Smooth muscle cell (in vitro differentiated cells): ENCODE results near the gene BUD23. TPM values are rescaled to one million over a fixed set of nuclear protein-coding genes. Genes with fewer than 3 reads are reported as not detected.
"Not testable (repeated sequence)": the region's sequence is repeated elsewhere in the genome, so short reads cannot be mapped to it uniquely, and the experiment has no call there.

Experiments used
- DNase-seq: peaks from one replicate; lab custom pipeline; 2025; ENCODE audit not compliant: unreplicated experiment; lab: John Stamatoyannopoulos, UW
- H2AFZ ChIP-seq: fragments of 200-600 bp; sonication (generic); 2 replicates; pipeline ENCODE4 v1.6.0; 2016; ENCODE audit warnings: antibody characterized with exemption, low read depth, mild to moderate bottlenecking
- H3F3A ChIP-seq: fragments of 200-600 bp; sonication (generic); 2 replicates; pipeline ENCODE4 v1.6.0; 2017; ENCODE audit warnings: antibody characterized with exemption, low read depth
- H3K27ac ChIP-seq: fragments of 200-600 bp; sonication (generic); 2 replicates; pipeline ENCODE4 v1.5.1; 2016; ENCODE audit warnings: low read depth, mild to moderate bottlenecking
- H3K27me3 ChIP-seq: fragments of 200-600 bp; sonication (generic); 2 replicates; pipeline ENCODE4 v1.6.1; 2016; ENCODE audit warnings: low read depth, mild to moderate bottlenecking
- H3K36me3 ChIP-seq: fragments of 200-600 bp; sonication (generic); 2 replicates; pipeline ENCODE4 v1.5.1; 2016; ENCODE audit warnings: low read depth
- H3K4me1 ChIP-seq: fragments of 200-600 bp; sonication (generic); 2 replicates; pipeline ENCODE4 v1.5.1; 2016; ENCODE audit warnings: low read depth
- H3K4me2 ChIP-seq: fragments of 200-600 bp; sonication (generic); 2 replicates; pipeline ENCODE4 v1.6.0; 2016; ENCODE audit warnings: mild to moderate bottlenecking
- H3K4me3 ChIP-seq: fragments of 200-600 bp; sonication (generic); 2 replicates; pipeline ENCODE4 v1.5.1; 2016; ENCODE audit warnings: mild to moderate bottlenecking
- H3K79me2 ChIP-seq: fragments of 200-600 bp; sonication (generic); 2 replicates; pipeline ENCODE4 v1.6.0; 2016; ENCODE audit warnings: low read depth, mild to moderate bottlenecking
- H3K9ac ChIP-seq: fragments of 200-600 bp; sonication (generic); 2 replicates; pipeline ENCODE4 v1.6.0; 2016; ENCODE audit warnings: low read depth
- H3K9me3 ChIP-seq: fragments of 200-600 bp; sonication (generic); replicated peaks from 2 replicates; pipeline ENCODE4 v1.5.1; 2016; ENCODE audit warnings: low read depth
- H4K20me1 ChIP-seq: fragments of 200-600 bp; sonication (generic); 2 replicates; pipeline ENCODE4 v1.6.0; 2016; ENCODE audit warnings: low read depth
- WGBS: methylation state at CpG from one replicate; pipeline ENCODE4 v1.1.7; 2016; ENCODE audit warnings: low lambda C conversion rate; 5-methylcytosine and 5-hydroxymethylcytosine counted together
- polyA plus RNA-seq: library from polyadenylated mRNA; unstranded; fragments of >200 nt; fragmentation: Nextera tagmentation; extraction: Ambion mirVana; gene quantifications from 2 replicates; pipeline ENCODE4 v1.2.1, GENCODE V29; 2016
- total RNA-seq: library from RNA; depleted of rRNA; stranded (reverse); fragments of >200 nt; gene quantifications from 2 replicates; pipeline ENCODE4 v1.2.3, GENCODE V29; 2014
- TF ChIP-seq, protein P1 (sequence below): fragments of 200-600 bp; sonication (generic); IDR thresholded peaks from 2 replicates; pipeline ENCODE4 v1.5.1; 2017; ENCODE audit warnings: borderline replicate concordance, mild to moderate bottlenecking, antibody characterized with exemption; ENCODE audit not compliant: insufficient read depth, poor library complexity, severe bottlenecking

The BUD23 gene
- total and polyA plus RNA-seq, 2 experiments from 2014 or later, result 43.0 to 116 TPM

DNA sequence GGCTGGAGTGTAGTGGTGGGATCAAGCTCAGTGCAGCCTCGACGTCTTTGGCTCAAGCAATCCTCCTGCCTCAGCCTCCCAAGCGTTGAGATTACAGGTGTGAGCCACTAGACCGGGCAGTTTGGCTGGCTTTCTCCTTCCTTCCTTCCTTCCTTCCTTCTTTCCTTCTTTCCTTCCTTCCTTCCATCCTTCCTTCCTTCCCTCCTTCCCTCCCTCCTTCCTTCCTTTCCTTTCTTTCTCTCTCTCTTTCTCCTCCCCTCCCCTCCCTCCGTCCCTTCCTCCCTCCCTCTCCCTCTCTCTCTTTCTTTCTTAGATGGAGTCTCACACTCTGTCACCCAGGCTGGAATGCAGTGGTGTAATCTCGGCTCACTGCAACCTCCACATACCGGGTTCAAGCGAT is 23.4 kb upstream of the BUD23 start:
- Histone ChIP-seq H2AFZ (no peak overlapping the region), H4K20me1 (no peaks in the 10 kb centered on the region), H3K36me3 (no peaks in the 10 kb centered on the region), H3K4me3 (no peak overlapping the region), H3K4me2 (no peak overlapping the region), H3K9ac (no peak overlapping the region), H3K4me1 (no peaks in the 10 kb centered on the region), H3K79me2 (no peaks in the 10 kb centered on the region), H3F3A (no peaks in the 10 kb centered on the region), H3K9me3 (peaks cover 3% of the 10 kb centered on the region), H3K27ac (no peak overlapping the region), H3K27me3 (no peaks in the 10 kb centered on the region)
- TF ChIP-seq, protein P1, sequence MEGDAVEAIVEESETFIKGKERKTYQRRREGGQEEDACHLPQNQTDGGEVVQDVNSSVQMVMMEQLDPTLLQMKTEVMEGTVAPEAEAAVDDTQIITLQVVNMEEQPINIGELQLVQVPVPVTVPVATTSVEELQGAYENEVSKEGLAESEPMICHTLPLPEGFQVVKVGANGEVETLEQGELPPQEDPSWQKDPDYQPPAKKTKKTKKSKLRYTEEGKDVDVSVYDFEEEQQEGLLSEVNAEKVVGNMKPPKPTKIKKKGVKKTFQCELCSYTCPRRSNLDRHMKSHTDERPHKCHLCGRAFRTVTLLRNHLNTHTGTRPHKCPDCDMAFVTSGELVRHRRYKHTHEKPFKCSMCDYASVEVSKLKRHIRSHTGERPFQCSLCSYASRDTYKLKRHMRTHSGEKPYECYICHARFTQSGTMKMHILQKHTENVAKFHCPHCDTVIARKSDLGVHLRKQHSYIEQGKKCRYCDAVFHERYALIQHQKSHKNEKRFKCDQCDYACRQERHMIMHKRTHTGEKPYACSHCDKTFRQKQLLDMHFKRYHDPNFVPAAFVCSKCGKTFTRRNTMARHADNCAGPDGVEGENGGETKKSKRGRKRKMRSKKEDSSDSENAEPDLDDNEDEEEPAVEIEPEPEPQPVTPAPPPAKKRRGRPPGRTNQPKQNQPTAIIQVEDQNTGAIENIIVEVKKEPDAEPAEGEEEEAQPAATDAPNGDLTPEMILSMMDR, result no peak
- no peak for DNase-seq
- WGBS, result 85% methylated on average over 7 of the region's 8 CpGs

DNA sequence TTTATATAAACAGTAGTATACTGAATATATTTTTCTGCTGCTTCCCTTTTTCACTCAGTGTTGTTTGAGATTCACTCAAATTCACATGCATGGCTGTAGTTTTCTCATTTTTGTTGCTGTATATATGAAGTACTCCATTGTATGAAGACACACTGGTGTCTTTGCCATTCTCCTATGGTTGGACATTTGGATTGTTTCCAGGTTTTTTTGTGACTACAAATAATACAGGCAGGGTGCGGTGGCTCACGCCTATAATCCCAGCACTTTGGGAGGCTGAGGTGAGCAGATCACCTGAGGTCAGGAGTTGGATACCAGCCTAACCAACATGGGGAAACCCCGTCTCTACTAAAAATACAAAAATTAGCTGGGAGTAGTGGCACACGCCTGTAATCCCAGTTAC is 22.8 kb upstream of the BUD23 start:
- H3K4me3 ChIP-seq, H4K20me1 ChIP-seq, H3K36me3 ChIP-seq, H3K4me1 ChIP-seq, H3K9me3 ChIP-seq, H3F3A ChIP-seq, H2AFZ ChIP-seq, H3K4me2 ChIP-seq, H3K79me2 ChIP-seq, DNase-seq, H3K27me3 ChIP-seq, H3K27ac ChIP-seq, H3K9ac ChIP-seq: not testable (repeated sequence)
- 83% methylated on average over 4 of the region's 4 CpGs for WGBS

DNA sequence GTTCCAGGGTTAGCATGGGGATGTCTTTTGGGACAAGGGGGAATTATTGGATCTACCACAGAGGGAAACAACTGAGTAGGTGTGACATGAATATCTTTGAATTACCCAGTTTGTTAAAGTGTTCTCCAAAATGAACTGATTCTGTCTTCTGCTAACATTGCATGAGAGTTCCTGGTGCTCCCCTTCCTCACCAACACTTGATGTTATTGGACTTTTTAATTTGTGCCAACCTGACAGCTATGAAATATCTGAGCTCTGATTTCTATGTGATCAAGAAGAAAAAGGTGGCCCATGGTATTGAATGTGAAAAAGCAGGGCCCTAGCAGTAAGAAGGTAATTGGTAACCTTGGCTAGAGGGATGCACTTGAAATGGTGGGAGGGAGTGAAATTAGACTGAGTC is 20.4 kb upstream of the BUD23 start:
- TF ChIP-seq, protein P1, result no peak
- no peak overlapping the region for H3K4me2 ChIP-seq
- peaks cover 3% of the 10 kb centered on the region for H3K9me3 ChIP-seq
- H3K4me1 ChIP-seq, result no peaks in the 10 kb centered on the region
- H2AFZ ChIP-seq, result no peak overlapping the region
- H3F3A ChIP-seq, result no peaks in the 10 kb centered on the region
- DNase-seq, result no peak
- no peak overlapping the region for H3K9ac ChIP-seq
- H4K20me1 ChIP-seq, result no peaks in the 10 kb centered on the region
- H3K36me3 ChIP-seq, result no peaks in the 10 kb centered on the region
- H3K27me3 ChIP-seq, result no peaks in the 10 kb centered on the region
- no peak overlapping the region for H3K4me3 ChIP-seq
- H3K27ac ChIP-seq, result no peak overlapping the region
- no peaks in the 10 kb centered on the region for H3K79me2 ChIP-seq

DNA sequence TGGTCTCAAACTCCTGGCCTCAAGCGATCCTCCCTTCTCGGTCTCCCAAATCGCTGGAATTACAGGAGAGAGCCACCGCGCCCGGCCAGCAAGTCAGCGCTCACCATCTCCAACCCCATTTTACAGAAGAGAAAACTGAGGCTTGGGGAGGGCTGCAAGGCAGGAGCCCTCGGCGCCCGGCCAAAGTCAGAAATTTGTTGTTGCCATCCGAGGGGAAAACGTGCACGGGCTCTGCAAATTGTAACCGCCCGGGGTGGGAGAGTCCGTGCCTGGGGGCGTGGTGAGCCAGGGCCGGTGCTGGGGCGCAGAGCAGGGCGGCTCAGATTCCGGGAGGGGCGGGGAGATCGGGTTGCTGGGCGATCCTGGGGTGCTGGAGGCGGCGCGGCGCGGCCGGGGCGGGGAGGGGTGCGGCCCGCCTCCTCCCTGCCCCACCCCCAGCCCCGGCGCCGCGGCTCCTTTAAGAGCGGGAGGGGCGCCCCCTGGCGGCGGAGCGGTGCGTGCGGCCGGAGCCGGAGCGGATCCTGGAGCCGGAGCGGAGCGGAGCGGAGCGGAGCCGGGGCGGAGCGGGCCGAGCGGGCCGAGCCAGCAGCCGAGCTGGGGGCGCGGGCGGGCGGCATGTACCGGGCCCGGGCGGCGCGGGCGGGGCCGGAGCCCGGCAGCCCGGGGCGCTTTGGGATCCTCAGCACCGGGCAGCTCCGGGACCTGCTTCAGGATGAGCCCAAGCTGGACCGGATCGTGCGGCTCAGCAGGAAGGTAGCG is 15.9 kb upstream of the BUD23 start, which contains the start of gene VPS37D:
Gene VPS37D (plus strand): TSS at position 488 of the 759 bp plus-strand sequence. CDS start 128 bp downstream, at position 616.
- Histone ChIP-seq H3K79me2 (no peaks in the 10 kb centered on the region), H3K4me1 (peaks cover 5% of the 10 kb centered on the region), H3K4me3 (peak within 1 kb of the TSS; percentile 82), H3K9me3 (peaks cover 3% of the 10 kb centered on the region), H2AFZ (peak within 1 kb of the TSS; percentile 72), H3K4me2 (peak within 1 kb of the TSS; percentile 97), H4K20me1 (no peaks in the 10 kb centered on the region), H3K36me3 (no peaks in the 10 kb centered on the region), H3K9ac (peak within 1 kb of the TSS; percentile 43), H3F3A (no peaks in the 10 kb centered on the region), H3K27me3 (no peaks in the 10 kb centered on the region), H3K27ac (no peak within 1 kb of the TSS)
- 14% methylated on average over 22 of the region's 79 CpGs for WGBS
- DNase-seq, result peak; percentile 86
- TF ChIP-seq, protein P1, result peak; percentile 81
